H9 (cell line): Measurements from ENCODE around the gene TIPARP. TPM values are rescaled to one million over a fixed set of nuclear protein-coding genes. Genes with fewer than 3 reads are reported as not detected.

ENCODE experiments used
- DNase-seq: peaks from one replicate; pipeline ENCODE4 v3.0.0-alpha.2; 2017
- H2AFZ ChIP-seq: one replicate; pipeline ENCODE4 v1.6.1; 2013; ENCODE audit warnings: mild to moderate bottlenecking, low read length, control low read depth, moderate library complexity
- H2AK5ac ChIP-seq: 2 replicates; pipeline ENCODE4 v1.6.1; 2013; ENCODE audit warnings: low read length, control low read depth, mixed read lengths; ENCODE audit not compliant: insufficient read length
- H2BK120ac ChIP-seq: one replicate; pipeline ENCODE4 v1.6.1; 2013; ENCODE audit warnings: low read depth, mild to moderate bottlenecking, low read length, control low read depth, inconsistent platforms; ENCODE audit not compliant: poor library complexity, severe bottlenecking
- H2BK12ac ChIP-seq: 2 replicates; pipeline ENCODE4 v1.6.1; 2013; ENCODE audit warnings: low read length, control low read depth, mixed read lengths, low read depth; ENCODE audit not compliant: insufficient read length
- H2BK15ac ChIP-seq: 2 replicates; pipeline ENCODE4 v1.6.1; 2013; ENCODE audit warnings: low read depth, low read length, control low read depth
- H2BK20ac ChIP-seq: one replicate; pipeline ENCODE4 v1.6.1; 2013; ENCODE audit warnings: low read depth, mild to moderate bottlenecking, low read length, control low read depth, inconsistent platforms; ENCODE audit not compliant: poor library complexity, severe bottlenecking
- H2BK5ac ChIP-seq: 2 replicates; pipeline ENCODE4 v1.6.1; 2013; ENCODE audit warnings: low read length, control low read depth, mixed read lengths; ENCODE audit not compliant: insufficient read length
- H3K14ac ChIP-seq: 2 replicates; pipeline ENCODE4 v1.6.1; 2013; ENCODE audit warnings: low read length, control low read depth; ENCODE audit not compliant: insufficient read depth
- H3K18ac ChIP-seq: 2 replicates; pipeline ENCODE4 v1.6.1; 2013; ENCODE audit warnings: low read depth, mild to moderate bottlenecking, mixed read lengths, low read length, control low read depth; ENCODE audit not compliant: insufficient read length
- H3K23ac ChIP-seq: 2 replicates; pipeline ENCODE4 v1.6.1; 2013; ENCODE audit warnings: low read length, control low read depth, mixed read lengths, low read depth; ENCODE audit not compliant: insufficient read length
- H3K23me2 ChIP-seq: 2 replicates; pipeline ENCODE4 v1.6.1; 2013; ENCODE audit warnings: low read depth, mild to moderate bottlenecking, mixed read lengths, low read length, control low read depth; ENCODE audit not compliant: insufficient read length, poor library complexity, severe bottlenecking
- H3K27ac ChIP-seq: 2 replicates; pipeline ENCODE4 v1.5.1; 2013; ENCODE audit warnings: low read length, control low read depth, mixed read lengths, low read depth; ENCODE audit not compliant: insufficient read length
- H3K27me3 ChIP-seq: 2 replicates; pipeline ENCODE4 v1.6.1; 2013; ENCODE audit warnings: low read length, control low read depth, inconsistent platforms; ENCODE audit not compliant: insufficient read depth
- H3K4ac ChIP-seq: 2 replicates; pipeline ENCODE4 v1.6.1; 2013; ENCODE audit warnings: low read depth, mild to moderate bottlenecking, control low read depth, inconsistent platforms, low read length, moderate library complexity
- H3K4me1 ChIP-seq: 2 replicates; pipeline ENCODE4 v1.6.1; 2013; ENCODE audit warnings: low read length, control low read depth, inconsistent platforms; ENCODE audit not compliant: insufficient read depth
- H3K4me2 ChIP-seq: 2 replicates; pipeline ENCODE4 v1.6.1; 2013; ENCODE audit warnings: low read length, control low read depth, mixed read lengths; ENCODE audit not compliant: insufficient read length, insufficient read depth
- H3K56ac ChIP-seq: 2 replicates; pipeline ENCODE4 v1.6.1; 2013; ENCODE audit warnings: low read depth, mild to moderate bottlenecking, mixed read lengths, low read length, control low read depth; ENCODE audit not compliant: insufficient read length
- H3K79me1 ChIP-seq: 2 replicates; pipeline ENCODE4 v1.6.1; 2013; ENCODE audit warnings: low read depth, mild to moderate bottlenecking, moderate library complexity, low read length, control low read depth, inconsistent platforms; ENCODE audit not compliant: insufficient read depth, poor library complexity, severe bottlenecking
- H3K79me2 ChIP-seq: 2 replicates; pipeline ENCODE4 v1.6.1; 2013; ENCODE audit warnings: low read length, control low read depth, inconsistent platforms; ENCODE audit not compliant: insufficient read depth
- H3K9ac ChIP-seq: 2 replicates; pipeline ENCODE4 v1.6.1; 2013; ENCODE audit warnings: low read length, control low read depth, mixed read lengths; ENCODE audit not compliant: insufficient read length; ENCODE audit errors: extremely low read depth
- H3K9me3 ChIP-seq: one replicate; pipeline ENCODE4 v1.6.1; 2013; ENCODE audit warnings: low read depth, low read length, inconsistent platforms; ENCODE audit not compliant: control insufficient read depth
- H3T11ph ChIP-seq: one replicate; pipeline ENCODE4 v1.6.1; 2013; ENCODE audit warnings: mild to moderate bottlenecking, low read length, control low read depth, inconsistent platforms
- H4K20me1 ChIP-seq: one replicate; pipeline ENCODE4 v1.6.1; 2013; ENCODE audit not compliant: control insufficient read depth, insufficient read length, insufficient read depth
- H4K5ac ChIP-seq: 2 replicates; pipeline ENCODE4 v1.6.1; 2013; ENCODE audit warnings: low read depth, mild to moderate bottlenecking, mixed read lengths, low read length, control low read depth; ENCODE audit not compliant: insufficient read length
- H4K8ac ChIP-seq: replicated peaks from 2 replicates; pipeline ENCODE4 v1.6.1; 2013; ENCODE audit warnings: low read length, control low read depth, mixed read lengths, low read depth; ENCODE audit not compliant: insufficient read length
- H4K91ac ChIP-seq: 2 replicates; pipeline ENCODE4 v1.6.1; 2013; ENCODE audit warnings: low read depth, mild to moderate bottlenecking, moderate library complexity, mixed read lengths, low read length, control low read depth; ENCODE audit not compliant: insufficient read length
- H3K27ac Mint-ChIP-seq, 3 experiments: 2 replicates in 2 of 3; 3 replicates in 1 of 3; pipeline ENCODE4 v1.8.0; 2020 to 2021; ENCODE audit warnings: mixed read lengths in 3 of 3, mild to moderate bottlenecking in 1 of 3, moderate library complexity in 1 of 3
- H3K27me3 Mint-ChIP-seq: 2 replicates; pipeline ENCODE4 v1.8.0; 2021; ENCODE audit warnings: low read depth, mild to moderate bottlenecking, moderate library complexity, mixed read lengths
- H3K36me3 Mint-ChIP-seq, 3 experiments: 2 replicates in 2 of 3; 3 replicates in 1 of 3; pipeline ENCODE4 v1.8.0; 2020 to 2021; ENCODE audit warnings: low read depth in 3 of 3, mixed read lengths in 3 of 3; ENCODE audit not compliant: insufficient read depth in 1 of 3
- H3K4me1 Mint-ChIP-seq, 2 experiments: 2 replicates each; pipeline ENCODE4 v1.8.0; 2020; ENCODE audit warnings: mixed read lengths in 2 of 2
- H3K4me3 Mint-ChIP-seq, 2 experiments: 2 replicates in 1 of 2; 3 replicates in 1 of 2; pipeline ENCODE4 v1.8.0; 2020 to 2021; ENCODE audit warnings: mild to moderate bottlenecking in 2 of 2, mixed read lengths in 2 of 2, moderate library complexity in 1 of 2
- H3K9me3 Mint-ChIP-seq, 2 experiments: 2 replicates in 1 of 2; 3 replicates in 1 of 2; pipeline ENCODE4 v1.8.0; 2020; ENCODE audit warnings: mild to moderate bottlenecking in 2 of 2, mixed read lengths in 2 of 2, moderate library complexity in 1 of 2
- WGBS: extraction: QIAGEN DNeasy Blood & Tissue Kit; methylation state at CpG from one replicate; pipeline ENCODE4 v1.1.7; 2013; ENCODE audit warnings: missing lambda C conversion rate, low lambda C conversion rate, mixed read lengths; ENCODE audit not compliant: insufficient read length; ENCODE audit errors: extremely low coverage; 5-methylcytosine and 5-hydroxymethylcytosine counted together
- total RNA-seq: library from RNA; stranded (reverse); gene quantifications from 2 replicates; pipeline ENCODE4 v1.2.1, GENCODE V29; 2021
- TF ChIP-seq, protein P1 (sequence below): fragments of 200-600 bp; sonication (generic); conservative IDR thresholded peaks from 3 replicates; pipeline ENCODE4 v1.8.0; 2021; ENCODE audit warnings: antibody characterized with exemption, mild to moderate bottlenecking

TIPARP gene
- total RNA-seq, 1 experiment from 2014 or later = 5.9 TPM

GRCh38 chr3:156727519-156728205 lies 53.3 kb downstream of the TIPARP start:
- no peak overlapping the region for H3K14ac ChIP-seq
- H3K79me1 ChIP-seq = no peaks in the 10 kb centered on the region
- Mint-ChIP-seq H3K36me3 (no peaks in the 10 kb centered on the region), H3K9me3 (no peaks in the 10 kb centered on the region), H3K4me1 (peaks cover 10 to 16% of the 10 kb centered on the region in 2 experiments), H3K27ac (no peak overlapping the region; a peak in 1 of 7 replicates), H3K4me3 (no peak overlapping the region), H3K27me3 (no peaks in the 10 kb centered on the region)
- no peaks in the 10 kb centered on the region for H3K9me3 ChIP-seq
- TF ChIP-seq, protein P1, sequence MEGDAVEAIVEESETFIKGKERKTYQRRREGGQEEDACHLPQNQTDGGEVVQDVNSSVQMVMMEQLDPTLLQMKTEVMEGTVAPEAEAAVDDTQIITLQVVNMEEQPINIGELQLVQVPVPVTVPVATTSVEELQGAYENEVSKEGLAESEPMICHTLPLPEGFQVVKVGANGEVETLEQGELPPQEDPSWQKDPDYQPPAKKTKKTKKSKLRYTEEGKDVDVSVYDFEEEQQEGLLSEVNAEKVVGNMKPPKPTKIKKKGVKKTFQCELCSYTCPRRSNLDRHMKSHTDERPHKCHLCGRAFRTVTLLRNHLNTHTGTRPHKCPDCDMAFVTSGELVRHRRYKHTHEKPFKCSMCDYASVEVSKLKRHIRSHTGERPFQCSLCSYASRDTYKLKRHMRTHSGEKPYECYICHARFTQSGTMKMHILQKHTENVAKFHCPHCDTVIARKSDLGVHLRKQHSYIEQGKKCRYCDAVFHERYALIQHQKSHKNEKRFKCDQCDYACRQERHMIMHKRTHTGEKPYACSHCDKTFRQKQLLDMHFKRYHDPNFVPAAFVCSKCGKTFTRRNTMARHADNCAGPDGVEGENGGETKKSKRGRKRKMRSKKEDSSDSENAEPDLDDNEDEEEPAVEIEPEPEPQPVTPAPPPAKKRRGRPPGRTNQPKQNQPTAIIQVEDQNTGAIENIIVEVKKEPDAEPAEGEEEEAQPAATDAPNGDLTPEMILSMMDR = no peak
- H4K5ac ChIP-seq = no peak overlapping the region
- no peak overlapping the region for H2BK12ac ChIP-seq
- no peak overlapping the region for H2AFZ ChIP-seq
- no peak overlapping the region for H3K18ac ChIP-seq
- no peak overlapping the region for H4K91ac ChIP-seq
- H2BK120ac ChIP-seq = no peak overlapping the region
- H2AK5ac ChIP-seq = no peak overlapping the region
- no peak overlapping the region for H2BK5ac ChIP-seq
- no peak overlapping the region for H3K56ac ChIP-seq
- no CpG with 5 or more reads among the region's 3 CpGs for WGBS
- no peak overlapping the region for H2BK15ac ChIP-seq
- no peaks in the 10 kb centered on the region for H3K79me2 ChIP-seq
- H2BK20ac ChIP-seq = no peak overlapping the region
- no peaks in the 10 kb centered on the region for H3K4me1 ChIP-seq
- no peaks in the 10 kb centered on the region for H3K23me2 ChIP-seq
- H3K27me3 ChIP-seq = no peaks in the 10 kb centered on the region
- DNase-seq = no peak
- H3T11ph ChIP-seq = no peak overlapping the region
- H3K23ac ChIP-seq = no peak overlapping the region
- H3K27ac ChIP-seq = no peak overlapping the region
- no peak overlapping the region for H4K8ac ChIP-seq
- H4K20me1 ChIP-seq = no peaks in the 10 kb centered on the region
- no peak overlapping the region for H3K4ac ChIP-seq
- H3K9ac ChIP-seq = no peak overlapping the region
- no peak overlapping the region for H3K4me2 ChIP-seq
